A673 (cell line): ENCODE measurements around the gene C9orf78. TPM values are rescaled to one million over a fixed set of nuclear protein-coding genes. Genes with fewer than 3 reads are reported as not detected.

Experiments
- BruUV-seq: library from RNA; stranded (reverse); fragments of 400-500 nt; replicated peaks from 2 replicates; lab custom pipeline; 2021; lab: Mats Ljungman, UMichigan
- CTCF ChIA-PET: fragments of 300-600 bp; sonication (Branson Sonifier 250); formaldehyde crosslinking; loops from one replicate; lab custom pipeline; 2022; ENCODE audit warnings: antibody characterized with exemption; lab: Charles Lee
- POLR2A ChIA-PET: fragments of 300-600 bp; sonication (Branson Sonifier 250); formaldehyde crosslinking; loops from one replicate; lab custom pipeline; 2022; ENCODE audit warnings: antibody characterized with exemption; ENCODE audit not compliant: low non-redundant PET; lab: Charles Lee
- DNase-seq: peaks from one replicate; pipeline ENCODE4 v3.0.0-alpha.2; 2015; ENCODE audit warnings: low spot score
- H3K27ac ChIP-seq: fragments of 200-600 bp; sonication (generic); 2 replicates; pipeline ENCODE4 v1.5.1; 2016; ENCODE audit warnings: mixed run types, low read depth, mild to moderate bottlenecking, mixed read lengths, antibody characterized with exemption, low read length; ENCODE audit not compliant: poor library complexity, severe bottlenecking
- H3K27me3 ChIP-seq: fragments of 200-600 bp; sonication (generic); replicated peaks from 2 replicates; pipeline ENCODE4 v1.6.1; 2017; ENCODE audit warnings: mixed run types, low read depth, mild to moderate bottlenecking, mixed read lengths, antibody characterized with exemption, low read length; ENCODE audit not compliant: insufficient read depth, poor library complexity
- H3K36me3 ChIP-seq: fragments of 200-600 bp; sonication (generic); 2 replicates; pipeline ENCODE4 v1.6.1; 2016; ENCODE audit warnings: mixed run types, mild to moderate bottlenecking, mixed read lengths, antibody characterized with exemption, low read length; ENCODE audit not compliant: insufficient read depth, poor library complexity, severe bottlenecking
- H3K4me1 ChIP-seq: fragments of 200-600 bp; sonication (generic); 2 replicates; pipeline ENCODE4 v1.6.1; 2017; ENCODE audit warnings: mixed run types, mild to moderate bottlenecking, mixed read lengths, antibody characterized with exemption, low read length; ENCODE audit not compliant: insufficient read depth, poor library complexity, severe bottlenecking
- H3K4me3 ChIP-seq: fragments of 200-600 bp; sonication (generic); 2 replicates; pipeline ENCODE4 v1.5.1; 2016; ENCODE audit warnings: low read depth, mixed run types, mild to moderate bottlenecking, mixed read lengths, low read length; ENCODE audit not compliant: poor library complexity, severe bottlenecking
- H3K9me3 ChIP-seq: fragments of 200-600 bp; sonication (generic); 2 replicates; pipeline ENCODE4 v1.6.1; 2016; ENCODE audit warnings: mixed run types, low read depth, mild to moderate bottlenecking, mixed read lengths, antibody characterized with exemption, low read length; ENCODE audit not compliant: poor library complexity, severe bottlenecking
- CTCF ChIP-seq: fragments of 300-800, 200-600 bp; sonication (generic); conservative IDR thresholded peaks from 2 replicates; pipeline ENCODE4 v1.5.1; 2017; ENCODE audit warnings: low read depth, mild to moderate bottlenecking, antibody characterized with exemption, low read length, moderate library complexity, mixed read lengths
- EZH2 ChIP-seq: fragments of 200-600 bp; sonication (generic); IDR thresholded peaks from 2 replicates; pipeline ENCODE4 v1.6.1; 2017; ENCODE audit warnings: borderline replicate concordance, low read depth, mild to moderate bottlenecking, mixed read lengths, antibody characterized with exemption, low read length; ENCODE audit not compliant: poor library complexity, severe bottlenecking
- intact Hi-C: fragments of 100-400 bp; cut with micrococcal nuclease; formaldehyde crosslinking; loops from one replicate; pipeline ENCODE4 v1.10.0; 2022; ENCODE audit not compliant: unreplicated experiment
- total RNA-seq: library from RNA; stranded (reverse); gene quantifications from 2 replicates; pipeline ENCODE4 v1.2.3, GENCODE V29; 2021

C9orf78 gene
- total RNA-seq, 1 experiment from 2014 or later, result 60.4 TPM

- H3K36me3 ChIP-seq, result peaks cover 13% of the 10 kb centered on the region
- no peak overlapping the region for H3K27ac ChIP-seq
- H3K9me3 ChIP-seq, result no peaks in the 10 kb centered on the region
- BruUV-seq, result no TSS peak
- no peak for TF ChIP-seq EZH2
- no peak for DNase-seq
- no peak overlapping the region for H3K4me3 ChIP-seq
- ChIA-PET POLR2A (no interaction called here), CTCF (no interaction called here)
- H3K4me1 ChIP-seq, result no peaks in the 10 kb centered on the region
- no peaks in the 10 kb centered on the region for H3K27me3 ChIP-seq
- intact Hi-C loops, result no loop called here
These were observed 18.5 kb upstream of the C9orf78 start for GRCh38 chr9:129853614-129854013.

- peaks cover 13% of the 10 kb centered on the region for H3K36me3 ChIP-seq
- no peaks in the 10 kb centered on the region for H3K27me3 ChIP-seq
- ChIA-PET POLR2A (no interaction called here), CTCF (no interaction called here)
- no peak overlapping the region for H3K27ac ChIP-seq
- no peak for TF ChIP-seq EZH2
- no peak for TF ChIP-seq CTCF
- no peaks in the 10 kb centered on the region for H3K4me1 ChIP-seq
- BruUV-seq, result no TSS peak
- H3K4me3 ChIP-seq, result no peak overlapping the region
- intact Hi-C loops, result no loop called here
- H3K9me3 ChIP-seq, result no peaks in the 10 kb centered on the region
- no peak for DNase-seq
These were observed 17.5 kb upstream of the C9orf78 start for GRCh38 chr9:129852579-129852978.

GRCh38 chr9:129851821-129852220, 16.7 kb upstream of the C9orf78 start:
- no TSS peak for BruUV-seq
- H3K27ac ChIP-seq, result no peak overlapping the region
- H3K9me3 ChIP-seq, result no peaks in the 10 kb centered on the region
- no peaks in the 10 kb centered on the region for H3K4me1 ChIP-seq
- ChIA-PET POLR2A (no interaction called here), CTCF (no interaction called here)
- H3K36me3 ChIP-seq, result peaks cover 13% of the 10 kb centered on the region
- no peaks in the 10 kb centered on the region for H3K27me3 ChIP-seq
- H3K4me3 ChIP-seq, result no peak overlapping the region
- no peak for DNase-seq
- no peak for TF ChIP-seq EZH2
- intact Hi-C loops, result no loop called here

- CTCF ChIA-PET, result no interaction called here
- Histone ChIP-seq H3K9me3 (no peaks in the 10 kb centered on the region), H3K4me1 (no peaks in the 10 kb centered on the region), H3K27ac (no peak overlapping the region), H3K36me3 (peaks cover 13% of the 10 kb centered on the region), H3K27me3 (no peaks in the 10 kb centered on the region), H3K4me3 (no peak overlapping the region)
- TF ChIP-seq EZH2 (no peak), CTCF (no peak)
- intact Hi-C loops, result no loop called here
- BruUV-seq, result no TSS peak
- POLR2A ChIA-PET, result no interaction called here
- DNase-seq, result no peak
These were observed 15.9 kb upstream of the C9orf78 start for GRCh38 chr9:129850821-129851550.
